IMR-90 (cell line): ENCODE data around the gene MYH3. TPM values are rescaled to one million over a fixed set of nuclear protein-coding genes. Genes with fewer than 3 reads are reported as not detected.

Experiments
- ATAC-seq: fragments of 200-7000 bp; cut with Tn5 transposase; 2 replicates; pipeline ENCODE4 v1.9.1; 2020; ENCODE audit warnings: low read depth, mild to moderate bottlenecking, moderate library complexity
- BruUV-seq: library from RNA; stranded (reverse); fragments of 400-500 nt; replicated peaks from 2 replicates; lab custom pipeline; 2021; lab: Mats Ljungman, UMichigan
- CTCF ChIA-PET: fragments of 300-600 bp; formaldehyde crosslinking; extraction: SDS; loops from one replicate; lab custom pipeline; 2021; ENCODE audit warnings: antibody characterized with exemption; lab: Yijun Ruan, JAX
- POLR2A ChIA-PET: fragments of 300-600 bp; sonication (Branson Sonifier 250); formaldehyde crosslinking; loops from one replicate; lab custom pipeline; 2022; ENCODE audit warnings: antibody characterized with exemption; ENCODE audit not compliant: unreplicated experiment; lab: Charles Lee
- DNase-seq: peaks from one replicate; pipeline ENCODE4 v3.0.0; 2013
- H2AFZ ChIP-seq: replicated peaks from 2 replicates; pipeline ENCODE3; 2013; ENCODE audit warnings: low read length, mild to moderate bottlenecking; ENCODE audit not compliant: poor library complexity
- H2AK5ac ChIP-seq: 2 replicates; pipeline ENCODE4 v1.6.1; 2013; ENCODE audit warnings: low read depth, low read length, inconsistent platforms
- H2AK9ac ChIP-seq: replicated peaks from 2 replicates; pipeline ENCODE3; 2013; ENCODE audit warnings: mild to moderate bottlenecking, low read depth, low read length, moderate library complexity; ENCODE audit not compliant: poor library complexity
- H2BK120ac ChIP-seq: 2 replicates; pipeline ENCODE4 v1.6.1; 2013; ENCODE audit warnings: low read depth, low read length, inconsistent platforms
- H2BK15ac ChIP-seq: 3 replicates; pipeline ENCODE4 v1.6.1; 2013; ENCODE audit warnings: low read depth, low read length, inconsistent platforms
- H2BK20ac ChIP-seq: 2 replicates; pipeline ENCODE4 v1.6.1; 2013; ENCODE audit warnings: low read depth, mild to moderate bottlenecking, inconsistent platforms, low read length, moderate library complexity
- H2BK5ac ChIP-seq: 2 replicates; pipeline ENCODE4 v1.6.1; 2013; ENCODE audit warnings: mild to moderate bottlenecking, low read depth, low read length, inconsistent platforms; ENCODE audit not compliant: poor library complexity, severe bottlenecking
- H3K14ac ChIP-seq: replicated peaks from 2 replicates; pipeline ENCODE4 v1.6.1; 2013; ENCODE audit warnings: low read depth, low read length, inconsistent platforms
- H3K18ac ChIP-seq: 2 replicates; pipeline ENCODE4 v1.6.1; 2013; ENCODE audit warnings: low read depth, low read length, control low read depth
- H3K23ac ChIP-seq: 2 replicates; pipeline ENCODE4 v1.6.1; 2013; ENCODE audit warnings: low read depth, low read length, inconsistent platforms
- H3K27ac ChIP-seq: 2 replicates; pipeline ENCODE4 v1.5.1; 2013; ENCODE audit warnings: mild to moderate bottlenecking, control low read depth, low read length; ENCODE audit not compliant: insufficient read depth
- H3K27me3 ChIP-seq: 2 replicates; pipeline ENCODE4 v1.6.1; 2013; ENCODE audit warnings: low read length; ENCODE audit not compliant: control insufficient read depth, insufficient read depth
- H3K36me3 ChIP-seq: 2 replicates; pipeline ENCODE4 v1.6.1; 2013; ENCODE audit warnings: low read length, mixed read lengths; ENCODE audit not compliant: control insufficient read depth, insufficient read depth
- H3K4ac ChIP-seq: 2 replicates; pipeline ENCODE4 v1.6.1; 2013; ENCODE audit warnings: low read depth, low read length, inconsistent platforms
- H3K4me1 ChIP-seq: 2 replicates; pipeline ENCODE4 v1.6.1; 2013; ENCODE audit warnings: low read length, mixed read lengths; ENCODE audit not compliant: control insufficient read depth, insufficient read depth
- H3K4me2 ChIP-seq: 2 replicates; pipeline ENCODE4 v1.6.1; 2013; ENCODE audit warnings: low read depth, mild to moderate bottlenecking, control low read depth, low read length, moderate library complexity
- H3K4me3 ChIP-seq: 2 replicates; pipeline ENCODE4 v1.5.1; 2013; ENCODE audit warnings: low read depth, mild to moderate bottlenecking, control low read depth, low read length, moderate library complexity; ENCODE audit not compliant: insufficient read depth
- H3K56ac ChIP-seq: 2 replicates; pipeline ENCODE4 v1.6.1; 2013; ENCODE audit warnings: low read length, inconsistent platforms; ENCODE audit not compliant: insufficient read depth; ENCODE audit errors: extremely low read depth
- H3K79me1 ChIP-seq, 2 experiments: 2 replicates each; pipeline ENCODE4 v1.6.1; 2013; ENCODE audit warnings: low read length in 2 of 2, inconsistent platforms in 1 of 2, low read depth in 1 of 2
- H3K9ac ChIP-seq: 2 replicates; pipeline ENCODE4 v1.6.1; 2013; ENCODE audit warnings: low read depth, low read length, control low read depth
- H3K9me1 ChIP-seq: 2 replicates; pipeline ENCODE4 v1.6.1; 2013; ENCODE audit warnings: low read length, inconsistent platforms; ENCODE audit not compliant: insufficient read depth
- H3K9me3 ChIP-seq: 2 replicates; pipeline ENCODE4 v1.6.1; 2013; ENCODE audit warnings: low read length; ENCODE audit not compliant: control insufficient read depth, insufficient read depth
- H4K20me1 ChIP-seq: 2 replicates; pipeline ENCODE4 v1.6.1; 2013; ENCODE audit warnings: low read length, inconsistent platforms; ENCODE audit not compliant: insufficient read depth
- H4K5ac ChIP-seq: 2 replicates; pipeline ENCODE4 v1.6.1; 2013; ENCODE audit warnings: mild to moderate bottlenecking, low read depth, low read length, control low read depth
- H4K8ac ChIP-seq, 2 experiments: 2 replicates each; pipeline ENCODE4 v1.6.1; 2013; ENCODE audit warnings: low read depth in 2 of 2, low read length in 2 of 2, control low read depth in 1 of 2, inconsistent platforms in 1 of 2
- H4K91ac ChIP-seq: 2 replicates; pipeline ENCODE4 v1.6.1; 2013; ENCODE audit warnings: low read depth, low read length, inconsistent platforms; ENCODE audit not compliant: insufficient read depth
- BHLHE40 ChIP-seq: fragments of 150-350 bp; IDR thresholded peaks from 2 replicates; pipeline ENCODE4 v1.6.1; 2016; ENCODE audit warnings: mild to moderate bottlenecking, low read depth, low read length
- CEBPB ChIP-seq: IDR thresholded peaks from 2 replicates; pipeline ENCODE4 v1.6.1; 2012; ENCODE audit warnings: low read depth, low read length, improper control_type of control experiment
- CHD1 ChIP-seq: IDR thresholded peaks from 2 replicates; pipeline ENCODE4 v1.6.1; 2012; ENCODE audit warnings: low read depth, low read length, improper control_type of control experiment
- ELK1 ChIP-seq: fragments of 150-350 bp; IDR thresholded peaks from 2 replicates; pipeline ENCODE4 v1.6.1; 2016; ENCODE audit warnings: low read depth, mild to moderate bottlenecking, low read length, moderate library complexity, borderline replicate concordance
- FOS ChIP-seq: fragments of 150-350 bp; IDR thresholded peaks from 2 replicates; pipeline ENCODE4 v1.6.1; 2016; ENCODE audit warnings: low read depth, low read length
- MAFK ChIP-seq: IDR thresholded peaks from 2 replicates; pipeline ENCODE4 v1.6.1; 2012; ENCODE audit warnings: low read depth, low read length, improper control_type of control experiment
- MAZ ChIP-seq: IDR thresholded peaks from 2 replicates; pipeline ENCODE4 v1.6.1; 2012; ENCODE audit warnings: low read depth, mild to moderate bottlenecking, low read length, improper control_type of control experiment, moderate library complexity, borderline replicate concordance
- MXI1 ChIP-seq: IDR thresholded peaks from 2 replicates; pipeline ENCODE4 v1.6.1; 2012; ENCODE audit warnings: low read depth, mild to moderate bottlenecking, low read length, moderate library complexity, borderline replicate concordance
- NFE2L2 ChIP-seq: fragments of 150-350 bp; IDR thresholded peaks from 2 replicates; pipeline ENCODE4 v1.6.1; 2016; ENCODE audit warnings: low read depth, mild to moderate bottlenecking, low read length
- POLR2A ChIP-seq: IDR thresholded peaks from 2 replicates; pipeline ENCODE4 v1.6.1; 2012; ENCODE audit warnings: mild to moderate bottlenecking, low read depth, low read length
- RAD21 ChIP-seq: IDR thresholded peaks from 2 replicates; pipeline ENCODE4 v1.6.1; 2012; ENCODE audit warnings: low read length, improper control_type of control experiment
- RCOR1 ChIP-seq: IDR thresholded peaks from 2 replicates; pipeline ENCODE4 v1.6.1; 2012; ENCODE audit warnings: mild to moderate bottlenecking, low read length, improper control_type of control experiment; ENCODE audit not compliant: insufficient replicate concordance
- RFX5 ChIP-seq: IDR thresholded peaks from 2 replicates; pipeline ENCODE4 v1.8.0; 2012; ENCODE audit warnings: low read depth, mild to moderate bottlenecking, low read length, moderate library complexity
- SMC3 ChIP-seq: fragments of 150-350 bp; IDR thresholded peaks from 2 replicates; pipeline ENCODE4 v1.6.1; 2016; ENCODE audit warnings: low read depth, mild to moderate bottlenecking, antibody characterized with exemption, low read length, moderate library complexity
- WGBS, 2 experiments: methylation state at CpG; one replicate each; pipeline versions ENCODE4 v1.1.5 to v1.1.7; 2013; ENCODE audit warnings: missing lambda C conversion rate in 2 of 2; ENCODE audit not compliant: insufficient read length in 1 of 2; ENCODE audit errors: extremely low coverage in 2 of 2; 5-methylcytosine and 5-hydroxymethylcytosine counted together
- dilution Hi-C: fragments of 300-500 bp; cut with HindIII; formaldehyde crosslinking; loops from one replicate; pipeline ENCODE4 v1.14.3; 2018; ENCODE audit warnings: low sequenced_read_pairs; ENCODE audit not compliant: unreplicated experiment
- in situ Hi-C: fragments of 300-500 bp; cut with MboI; formaldehyde crosslinking; loops from 3 replicates; pipeline ENCODE4 v1.14.3; 2019; ENCODE audit warnings: low sequenced_read_pairs, inconsistent platforms, mixed read lengths
- intact Hi-C: fragments of 100-400 bp; cut with micrococcal nuclease; formaldehyde crosslinking; loops from 2 replicates; pipeline ENCODE4 v1.10.0; 2022
- polyA plus RNA-seq, 3 experiments: library from polyadenylated mRNA; depleted of rRNA; stranded (reverse); fragments of >200 nt; gene quantifications; 2 replicates each; pipeline ENCODE4 v1.2.3, GENCODE V29; 2012; ENCODE audit warnings: low replicate concordance in 1 of 3
- total RNA-seq: library from RNA; depleted of rRNA; stranded (reverse); fragments of >200 nt; gene quantifications from 2 replicates; pipeline ENCODE4 v1.2.3, GENCODE V29; 2012
- TF ChIP-seq, protein P1 (sequence below): conservative IDR thresholded peaks from 2 replicates; pipeline ENCODE4 v1.5.1; 2012; ENCODE audit warnings: mild to moderate bottlenecking, low read depth, low read length, improper control_type of control experiment
- TF ChIP-seq, protein P2 (sequence below): fragments of 150-350 bp; IDR thresholded peaks from 2 replicates; pipeline ENCODE4 v1.6.1; 2017; ENCODE audit warnings: mild to moderate bottlenecking, antibody characterized with exemption, low read length, low read depth

The MYH3 gene
- total and polyA plus RNA-seq, 2 of the 4 experiments (the other 2 are of a cell fraction), result 0.54 to 0.63 TPM

DNA sequence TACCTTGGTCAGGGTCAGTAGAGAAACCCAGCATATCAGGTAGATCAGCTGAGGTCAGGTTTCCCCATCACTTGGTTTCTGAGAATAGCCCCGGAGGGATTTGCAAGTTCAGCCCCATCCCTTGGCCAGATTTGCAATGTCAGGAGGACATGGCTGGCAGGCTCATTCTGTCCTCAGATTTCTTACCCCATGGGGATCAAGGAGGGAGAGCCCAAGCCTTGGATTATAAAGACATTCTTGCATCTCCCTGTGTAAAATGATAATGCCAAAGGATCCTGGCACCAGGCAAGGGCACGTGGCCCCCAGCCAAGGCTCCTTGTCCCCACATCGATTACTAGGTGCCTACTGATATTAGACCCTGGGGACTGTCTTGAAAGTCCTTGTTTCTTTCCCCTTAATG lies 53.2 kb downstream of the MYH3 start:
- Histone ChIP-seq H2AFZ (no peak overlapping the region), H3K4me3 (no peak overlapping the region), H3K4me1 (peaks cover 1% of the 10 kb centered on the region), H2BK20ac (no peak overlapping the region), H3K36me3 (no peaks in the 10 kb centered on the region), H3K27ac (no peak overlapping the region), H2AK9ac (no peak overlapping the region), H2BK120ac (no peak overlapping the region), H3K9me3 (no peaks in the 10 kb centered on the region), H2BK15ac (no peak overlapping the region), H3K14ac (no peak overlapping the region), H4K91ac (no peak overlapping the region), H3K4me2 (no peak overlapping the region), H3K27me3 (no peaks in the 10 kb centered on the region; the same call in 1 of the 2 replicates), H3K23ac (no peak overlapping the region), H4K20me1 (no peaks in the 10 kb centered on the region), H4K8ac (no peak overlapping the region), H3K9me1 (no peaks in the 10 kb centered on the region), H3K4ac (no peak overlapping the region), H3K56ac (no peak overlapping the region), H3K9ac (no peak overlapping the region), H3K18ac (no peak overlapping the region), H4K5ac (no peak overlapping the region), H2BK5ac (no peak overlapping the region), H2AK5ac (no peak overlapping the region), H3K79me1 (no peaks in the 10 kb centered on the region)
- CTCF ChIA-PET, result no interaction called here
- POLR2A ChIA-PET, result no interaction called here
- DNase-seq, result no peak
- ATAC-seq, result no peak
- no peak for TF ChIP-seq MXI1
- no peak for TF ChIP-seq CEBPB
- TF ChIP-seq MAZ, result no peak
- no peak for TF ChIP-seq SMC3
- no peak for TF ChIP-seq RAD21
- TF ChIP-seq RFX5, result no peak
- TF ChIP-seq NFE2L2, result no peak
- TF ChIP-seq FOS, result no peak
- no peak for TF ChIP-seq MAFK
- no peak for TF ChIP-seq POLR2A
- no peak for TF ChIP-seq RCOR1
- TF ChIP-seq, protein P1, sequence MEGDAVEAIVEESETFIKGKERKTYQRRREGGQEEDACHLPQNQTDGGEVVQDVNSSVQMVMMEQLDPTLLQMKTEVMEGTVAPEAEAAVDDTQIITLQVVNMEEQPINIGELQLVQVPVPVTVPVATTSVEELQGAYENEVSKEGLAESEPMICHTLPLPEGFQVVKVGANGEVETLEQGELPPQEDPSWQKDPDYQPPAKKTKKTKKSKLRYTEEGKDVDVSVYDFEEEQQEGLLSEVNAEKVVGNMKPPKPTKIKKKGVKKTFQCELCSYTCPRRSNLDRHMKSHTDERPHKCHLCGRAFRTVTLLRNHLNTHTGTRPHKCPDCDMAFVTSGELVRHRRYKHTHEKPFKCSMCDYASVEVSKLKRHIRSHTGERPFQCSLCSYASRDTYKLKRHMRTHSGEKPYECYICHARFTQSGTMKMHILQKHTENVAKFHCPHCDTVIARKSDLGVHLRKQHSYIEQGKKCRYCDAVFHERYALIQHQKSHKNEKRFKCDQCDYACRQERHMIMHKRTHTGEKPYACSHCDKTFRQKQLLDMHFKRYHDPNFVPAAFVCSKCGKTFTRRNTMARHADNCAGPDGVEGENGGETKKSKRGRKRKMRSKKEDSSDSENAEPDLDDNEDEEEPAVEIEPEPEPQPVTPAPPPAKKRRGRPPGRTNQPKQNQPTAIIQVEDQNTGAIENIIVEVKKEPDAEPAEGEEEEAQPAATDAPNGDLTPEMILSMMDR, result no peak
- no peak for TF ChIP-seq CHD1
- TF ChIP-seq, protein P2, sequence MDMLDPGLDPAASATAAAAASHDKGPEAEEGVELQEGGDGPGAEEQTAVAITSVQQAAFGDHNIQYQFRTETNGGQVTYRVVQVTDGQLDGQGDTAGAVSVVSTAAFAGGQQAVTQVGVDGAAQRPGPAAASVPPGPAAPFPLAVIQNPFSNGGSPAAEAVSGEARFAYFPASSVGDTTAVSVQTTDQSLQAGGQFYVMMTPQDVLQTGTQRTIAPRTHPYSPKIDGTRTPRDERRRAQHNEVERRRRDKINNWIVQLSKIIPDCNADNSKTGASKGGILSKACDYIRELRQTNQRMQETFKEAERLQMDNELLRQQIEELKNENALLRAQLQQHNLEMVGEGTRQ, result no peak
- no peak for TF ChIP-seq ELK1
- no peak for TF ChIP-seq BHLHE40
- dilution Hi-C loops (no loop called here), in situ Hi-C loops (loop anchor here (25.0 kb wide), 1 partner anchor 867 kb away; no protein-coding TSS in a partner anchor), intact Hi-C loops (no loop called here)
- BruUV-seq, result no TSS peak
- WGBS, 2 experiments, result no CpG with 5 or more reads among the region's 3 CpGs
